Testis (tissue), 3 donors: Measurements from ENCODE around the gene GC. TPM values are rescaled to one million over a fixed set of nuclear protein-coding genes. Genes with fewer than 3 reads are reported as not detected.

Experiments used
- DNase-seq: peaks from one replicate; pipeline ENCODE4 v3.0.0-alpha.2; 2019
- H3K27ac ChIP-seq, 2 donors: fragments of 200-600 bp; sonication (generic); one replicate each; pipeline ENCODE4 v1.5.1; 2019
- H3K27me3 ChIP-seq: fragments of 200-600 bp; sonication (generic); one replicate; pipeline ENCODE4 v1.5.1; 2019
- H3K36me3 ChIP-seq: fragments of 200-600 bp; sonication (generic); one replicate; pipeline ENCODE4 v1.5.1; 2017; ENCODE audit warnings: low read depth; ENCODE audit errors: missing control alignments
- H3K4me1 ChIP-seq: fragments of 200-600 bp; sonication (generic); one replicate; pipeline ENCODE4 v1.5.1; 2019
- H3K4me3 ChIP-seq, 2 donors: fragments of 200-600 bp; sonication (generic); one replicate each; pipeline ENCODE4 v1.5.1; 2017 to 2019
- H3K9me3 ChIP-seq: fragments of 200-600 bp; sonication (generic); one replicate; pipeline ENCODE4 v1.5.1; 2017
- POLR2A ChIP-seq: fragments of 450-650 bp; IDR thresholded peaks from one replicate; pipeline ENCODE4 v1.6.1; 2017; ENCODE audit warnings: antibody characterized with exemption, mild to moderate bottlenecking, moderate library complexity
- WGBS, 2 donors: methylation state at CpG; one replicate each; pipeline ENCODE4 v1.1.5; 2018; 5-methylcytosine and 5-hydroxymethylcytosine counted together
- intact Hi-C: fragments of 100-400 bp; cut with DNase I; formaldehyde crosslinking; loops from one replicate; pipeline ENCODE4 v1.15.1; 2023; ENCODE audit warnings: low total_unique reads
- polyA plus RNA-seq: library from polyadenylated mRNA; stranded (reverse); fragments of 350-450 nt; fragmentation: Illumina TruSeq; extraction: RNeasy Lipid Tissue Mini Kit (QIAGEN cat#74804); gene quantifications from one replicate; pipeline ENCODE4 v1.2.3, GENCODE V29; 2014; ENCODE audit warnings: low read depth, low replicate concordance; ENCODE audit not compliant: insufficient read depth
- total RNA-seq, 2 donors: library from RNA; depleted of rRNA; stranded (reverse); fragments of >200 nt; gene quantifications; one replicate each; pipeline ENCODE4 v1.2.3, GENCODE V29; 2016
- TF ChIP-seq, protein P1 (sequence below), 3 experiments: fragments of 450-650 bp in 2 of 3; fragments of 200-600 bp in 1 of 3; sonication (generic) in 1 of 3; IDR thresholded peaks; one replicate each; pipeline ENCODE4 v1.5.1; 2016 to 2019; ENCODE audit warnings: antibody characterized with exemption in 3 of 3, mild to moderate bottlenecking in 2 of 3, moderate library complexity in 1 of 3

The GC gene
- total and polyA plus RNA-seq, 3 donors from 2014 or later: 0.47 TPM; not detected in 2

- Histone ChIP-seq H3K27me3 (no peaks in the 10 kb centered on the region), H3K4me1 (no peaks in the 10 kb centered on the region), H3K27ac (no peak overlapping the region), H3K9me3 (no peaks in the 10 kb centered on the region), H3K36me3 (no peaks in the 10 kb centered on the region), H3K4me3 (no peak overlapping the region)
- 15 to 30% methylated on average over 1 of the region's 1 CpG for WGBS, 2 donors
- TF ChIP-seq, protein P1, sequence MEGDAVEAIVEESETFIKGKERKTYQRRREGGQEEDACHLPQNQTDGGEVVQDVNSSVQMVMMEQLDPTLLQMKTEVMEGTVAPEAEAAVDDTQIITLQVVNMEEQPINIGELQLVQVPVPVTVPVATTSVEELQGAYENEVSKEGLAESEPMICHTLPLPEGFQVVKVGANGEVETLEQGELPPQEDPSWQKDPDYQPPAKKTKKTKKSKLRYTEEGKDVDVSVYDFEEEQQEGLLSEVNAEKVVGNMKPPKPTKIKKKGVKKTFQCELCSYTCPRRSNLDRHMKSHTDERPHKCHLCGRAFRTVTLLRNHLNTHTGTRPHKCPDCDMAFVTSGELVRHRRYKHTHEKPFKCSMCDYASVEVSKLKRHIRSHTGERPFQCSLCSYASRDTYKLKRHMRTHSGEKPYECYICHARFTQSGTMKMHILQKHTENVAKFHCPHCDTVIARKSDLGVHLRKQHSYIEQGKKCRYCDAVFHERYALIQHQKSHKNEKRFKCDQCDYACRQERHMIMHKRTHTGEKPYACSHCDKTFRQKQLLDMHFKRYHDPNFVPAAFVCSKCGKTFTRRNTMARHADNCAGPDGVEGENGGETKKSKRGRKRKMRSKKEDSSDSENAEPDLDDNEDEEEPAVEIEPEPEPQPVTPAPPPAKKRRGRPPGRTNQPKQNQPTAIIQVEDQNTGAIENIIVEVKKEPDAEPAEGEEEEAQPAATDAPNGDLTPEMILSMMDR (IDR thresholded peaks at IDR 0.05): no peak
- TF ChIP-seq POLR2A: no peak
- intact Hi-C loops: no loop called here
- no peak for DNase-seq
Observed at GRCh38 chr4:71709961-71710360, 73.9 kb downstream of the GC start.

- H3K36me3 ChIP-seq: no peaks in the 10 kb centered on the region
- no peak overlapping the region for H3K4me3 ChIP-seq
- no peak for DNase-seq
- no peaks in the 10 kb centered on the region for H3K9me3 ChIP-seq
- H3K27ac ChIP-seq: no peak overlapping the region
- H3K27me3 ChIP-seq: no peaks in the 10 kb centered on the region
- 63 to 72% methylated on average over 2 of the region's 2 CpGs for WGBS, 2 donors
- no peak for TF ChIP-seq POLR2A
- TF ChIP-seq, protein P1 (IDR thresholded peaks at IDR 0.05): no peak
- H3K4me1 ChIP-seq: no peaks in the 10 kb centered on the region
- intact Hi-C loops: no loop called here
Observed at GRCh38 chr4:71698141-71698540, 85.7 kb downstream of the GC start.

- WGBS, 2 donors: 84 to 93% methylated on average over 4 of the region's 4 CpGs
- intact Hi-C loops: no loop called here
- TF ChIP-seq, protein P1 (IDR thresholded peaks at IDR 0.05): no peak
- no peak for TF ChIP-seq POLR2A
- no peaks in the 10 kb centered on the region for H3K27me3 ChIP-seq
- H3K4me1 ChIP-seq: no peaks in the 10 kb centered on the region
- H3K9me3 ChIP-seq: no peaks in the 10 kb centered on the region
- no peaks in the 10 kb centered on the region for H3K36me3 ChIP-seq
- no peak for DNase-seq
- no peak overlapping the region for H3K4me3 ChIP-seq
- H3K27ac ChIP-seq: no peak overlapping the region
Observed at GRCh38 chr4:71697031-71697430, 86.8 kb downstream of the GC start.

DNA sequence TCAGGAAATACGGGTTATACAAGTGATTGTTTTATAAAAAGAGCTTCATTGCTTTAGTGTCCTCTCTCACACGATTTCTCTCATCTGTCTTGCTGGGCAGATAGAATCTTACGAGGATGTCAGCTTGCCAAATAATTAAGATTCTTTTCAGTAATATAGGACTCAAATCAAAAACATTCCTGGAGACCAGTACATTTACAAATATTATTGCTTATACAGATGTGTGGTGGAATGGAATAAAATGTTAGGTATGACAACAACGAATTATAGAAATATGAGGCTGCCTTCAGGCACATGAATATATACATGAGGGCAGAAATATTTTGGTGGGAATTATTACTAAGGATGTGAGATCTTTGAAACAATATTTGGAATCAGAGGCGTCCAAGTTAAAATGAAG is 88.9 kb downstream of the GC start:
- no peak overlapping the region for H3K27ac ChIP-seq
- no peak for DNase-seq
- H3K27me3 ChIP-seq: no peaks in the 10 kb centered on the region
- intact Hi-C loops: no loop called here
- H3K4me3 ChIP-seq: no peak overlapping the region
- H3K9me3 ChIP-seq: no peaks in the 10 kb centered on the region
- no peaks in the 10 kb centered on the region for H3K4me1 ChIP-seq
- 60 to 66% methylated on average over 5 of the region's 5 CpGs for WGBS, 2 donors
- TF ChIP-seq, protein P1 (IDR thresholded peaks at IDR 0.05): no peak
- no peak for TF ChIP-seq POLR2A
- no peaks in the 10 kb centered on the region for H3K36me3 ChIP-seq

DNA sequence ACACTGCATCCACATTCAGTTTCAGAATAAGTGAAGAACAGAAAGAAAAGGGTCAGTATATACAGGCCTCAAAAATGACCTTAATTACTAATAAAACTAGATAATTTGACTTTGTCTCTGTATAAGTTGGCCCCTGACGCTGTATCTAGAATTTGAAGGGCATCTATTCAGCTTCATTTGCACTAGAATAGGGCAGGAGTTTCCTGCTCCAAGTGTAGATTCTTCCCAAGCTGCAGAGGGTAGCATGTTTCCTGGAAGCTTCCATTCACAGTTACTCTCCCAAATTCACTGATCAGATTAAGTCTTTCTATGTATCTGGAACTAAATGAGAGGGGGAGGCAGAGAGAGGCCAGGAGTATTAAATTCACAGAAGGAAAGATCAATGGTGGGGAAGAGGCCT is 90.9 kb downstream of the GC start:
- Histone ChIP-seq H3K4me1 (no peaks in the 10 kb centered on the region), H3K27ac (no peak overlapping the region), H3K36me3 (no peaks in the 10 kb centered on the region), H3K9me3 (no peaks in the 10 kb centered on the region), H3K27me3 (no peaks in the 10 kb centered on the region), H3K4me3 (no peak overlapping the region)
- TF ChIP-seq, protein P1 (IDR thresholded peaks at IDR 0.05): no peak
- no peak for TF ChIP-seq POLR2A
- 62 to 71% methylated on average over 1 of the region's 1 CpG for WGBS, 2 donors
- intact Hi-C loops: no loop called here
- DNase-seq: no peak
